GM12864 (cell line): Measurements from ENCODE around the gene SNRPN.
"Not testable (repeated sequence)": the region's sequence is repeated elsewhere in the genome, so short reads cannot be mapped to it uniquely, and the experiment has no call there.

Source experiments
- DNase-seq: peaks from one replicate; pipeline ENCODE4 v3.0.0-alpha.2; 2011; ENCODE audit warnings: low read depth
- H3K4me3 ChIP-seq: 2 replicates; pipeline ENCODE4 v1.5.1; 2011; ENCODE audit warnings: mild to moderate bottlenecking, low read depth, low read length, control low read depth
- CTCF ChIP-seq: IDR thresholded peaks from 2 replicates; pipeline ENCODE4 v1.5.1; 2011; ENCODE audit warnings: low read depth, mild to moderate bottlenecking, moderate library complexity, low read length, control low read depth, inconsistent platforms; ENCODE audit errors: missing control alignments

SNRPN gene

GRCh38 chr15:24933716-24934115 is 21.1 kb upstream of the SNRPN start:
- TF ChIP-seq CTCF: no peak
- H3K4me3 ChIP-seq: no peak overlapping the region
- no peak for DNase-seq

- H3K4me3 ChIP-seq, DNase-seq: not testable (repeated sequence)
Measured at GRCh38 chr15:24938224-24938623, 16.6 kb upstream of the SNRPN start.

- no peak for TF ChIP-seq CTCF
- no peak for DNase-seq
Measured at GRCh38 chr15:24940236-24940635, 14.6 kb upstream of the SNRPN start.

GRCh38 chr15:24943361-24943760 is 11.4 kb upstream of the SNRPN start:
- no peak for TF ChIP-seq CTCF
- no peak overlapping the region for H3K4me3 ChIP-seq
- DNase-seq: no peak

More at GRCh38 chr15:24940236-24940635, 14.6 kb upstream of the SNRPN start:
- no peak overlapping the region for H3K4me3 ChIP-seq

- no peak for DNase-seq
- no peak overlapping the region for H3K4me3 ChIP-seq
- TF ChIP-seq CTCF: no peak
Measured at GRCh38 chr15:24944954-24945353, 9.8 kb upstream of the SNRPN start.

- DNase-seq: no peak
- H3K4me3 ChIP-seq: no peak overlapping the region
- TF ChIP-seq CTCF: no peak
Measured at GRCh38 chr15:24945711-24946110, 9.1 kb upstream of the SNRPN start.

GRCh38 chr15:24948495-24948894 is 6.3 kb upstream of the SNRPN start:
- H3K4me3 ChIP-seq: no peak overlapping the region
- DNase-seq: no peak
- no peak for TF ChIP-seq CTCF

- peak overlapping the region; percentile 74 for H3K4me3 ChIP-seq
- DNase-seq: no peak
- no peak for TF ChIP-seq CTCF
Measured at GRCh38 chr15:24955531-24955921, 739 bp downstream of the SNRPN start.
